PC-9 (cell line): ENCODE data around the gene HDAC10.

Experiments
- EZH2 ChIP-seq: fragments of 200-600 bp; sonication (generic); IDR thresholded peaks from 2 replicates; pipeline ENCODE4 v1.8.0; 2017; ENCODE audit warnings: antibody characterized with exemption, low read depth
- TF ChIP-seq, protein P1 (sequence below): fragments of 200-600 bp; sonication (generic); conservative IDR thresholded peaks from 2 replicates; pipeline ENCODE4 v1.6.1; 2017; ENCODE audit warnings: mixed run types, antibody characterized with exemption, mild to moderate bottlenecking, moderate library complexity

DNA sequence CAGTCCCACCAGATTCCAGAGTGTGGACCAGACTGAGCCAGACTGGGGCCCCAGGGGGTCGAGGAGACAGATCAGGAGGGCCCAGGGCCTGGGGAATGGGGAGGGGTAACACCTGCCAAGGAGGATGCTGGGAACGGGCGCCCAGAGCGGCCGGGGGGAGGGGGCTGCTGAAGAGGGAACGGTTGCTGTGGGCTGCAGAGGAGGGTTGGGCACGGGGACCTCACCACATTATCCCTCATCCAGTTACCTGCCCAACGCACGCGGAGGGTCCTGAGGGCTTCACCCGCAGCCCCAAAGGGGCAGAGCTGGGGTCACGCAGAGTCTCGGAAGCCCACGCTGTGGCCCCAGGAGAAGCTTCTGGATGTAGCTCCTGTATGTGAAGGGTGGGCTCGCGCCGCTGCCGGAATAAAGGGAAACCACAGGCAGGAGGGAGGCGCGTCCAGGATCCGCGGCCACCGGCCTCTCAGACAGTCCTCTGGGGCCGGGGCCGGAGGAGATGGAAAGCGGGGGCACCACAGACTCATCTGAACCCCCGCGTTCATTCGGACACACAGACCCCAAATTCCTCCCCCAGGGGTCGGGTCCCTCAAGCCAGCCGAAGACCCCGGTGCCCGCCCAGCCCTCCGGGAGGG lies 51.1 kb downstream of the HDAC10 start:
- TF ChIP-seq, protein P1, sequence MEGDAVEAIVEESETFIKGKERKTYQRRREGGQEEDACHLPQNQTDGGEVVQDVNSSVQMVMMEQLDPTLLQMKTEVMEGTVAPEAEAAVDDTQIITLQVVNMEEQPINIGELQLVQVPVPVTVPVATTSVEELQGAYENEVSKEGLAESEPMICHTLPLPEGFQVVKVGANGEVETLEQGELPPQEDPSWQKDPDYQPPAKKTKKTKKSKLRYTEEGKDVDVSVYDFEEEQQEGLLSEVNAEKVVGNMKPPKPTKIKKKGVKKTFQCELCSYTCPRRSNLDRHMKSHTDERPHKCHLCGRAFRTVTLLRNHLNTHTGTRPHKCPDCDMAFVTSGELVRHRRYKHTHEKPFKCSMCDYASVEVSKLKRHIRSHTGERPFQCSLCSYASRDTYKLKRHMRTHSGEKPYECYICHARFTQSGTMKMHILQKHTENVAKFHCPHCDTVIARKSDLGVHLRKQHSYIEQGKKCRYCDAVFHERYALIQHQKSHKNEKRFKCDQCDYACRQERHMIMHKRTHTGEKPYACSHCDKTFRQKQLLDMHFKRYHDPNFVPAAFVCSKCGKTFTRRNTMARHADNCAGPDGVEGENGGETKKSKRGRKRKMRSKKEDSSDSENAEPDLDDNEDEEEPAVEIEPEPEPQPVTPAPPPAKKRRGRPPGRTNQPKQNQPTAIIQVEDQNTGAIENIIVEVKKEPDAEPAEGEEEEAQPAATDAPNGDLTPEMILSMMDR = no peak
- TF ChIP-seq EZH2 = no peak
